Type B pancreatic cell (in vitro differentiated cells): ENCODE results near the gene MAFF. TPM values are rescaled to one million over a fixed set of nuclear protein-coding genes. Genes with fewer than 3 reads are reported as not detected.
"Not testable (repeated sequence)": the region's sequence is repeated elsewhere in the genome, so short reads cannot be mapped to it uniquely, and the experiment has no call there.

ENCODE experiments used
- DNase-seq: peaks from one replicate; pipeline ENCODE4 v3.0.0; 2021; ENCODE audit warnings: mixed read lengths; ENCODE audit not compliant: unreplicated experiment; ENCODE audit errors: extremely low spot score
- H3K27ac Mint-ChIP-seq: 2 replicates; pipeline ENCODE4 v1.8.0; 2021; ENCODE audit warnings: mild to moderate bottlenecking, mixed read lengths
- H3K27me3 Mint-ChIP-seq: 2 replicates; pipeline ENCODE4 v1.8.0; 2021; ENCODE audit warnings: mixed read lengths
- H3K36me3 Mint-ChIP-seq: 2 replicates; pipeline ENCODE4 v1.8.0; 2021; ENCODE audit warnings: mixed read lengths
- H3K4me1 Mint-ChIP-seq: one replicate; pipeline ENCODE4 v1.8.0; 2021; ENCODE audit warnings: mixed read lengths; ENCODE audit not compliant: unreplicated experiment
- H3K4me3 Mint-ChIP-seq: 2 replicates; pipeline ENCODE4 v1.8.0; 2021; ENCODE audit warnings: mild to moderate bottlenecking, mixed read lengths
- H3K9me3 Mint-ChIP-seq: 2 replicates; pipeline ENCODE4 v1.8.0; 2021; ENCODE audit warnings: mixed read lengths
- total RNA-seq: library from RNA; stranded (reverse); gene quantifications from 2 replicates; pipeline ENCODE4 v1.2.1, GENCODE V29; 2021; ENCODE audit warnings: low replicate concordance
- TF ChIP-seq, protein P1 (sequence below): fragments of 200-600 bp; sonication (generic); conservative IDR thresholded peaks from 2 replicates; pipeline ENCODE4 v1.5.0; 2021; ENCODE audit warnings: antibody characterized with exemption, mild to moderate bottlenecking

MAFF gene
- total RNA-seq, 1 donor from 2014 or later: 14.6 TPM

DNA sequence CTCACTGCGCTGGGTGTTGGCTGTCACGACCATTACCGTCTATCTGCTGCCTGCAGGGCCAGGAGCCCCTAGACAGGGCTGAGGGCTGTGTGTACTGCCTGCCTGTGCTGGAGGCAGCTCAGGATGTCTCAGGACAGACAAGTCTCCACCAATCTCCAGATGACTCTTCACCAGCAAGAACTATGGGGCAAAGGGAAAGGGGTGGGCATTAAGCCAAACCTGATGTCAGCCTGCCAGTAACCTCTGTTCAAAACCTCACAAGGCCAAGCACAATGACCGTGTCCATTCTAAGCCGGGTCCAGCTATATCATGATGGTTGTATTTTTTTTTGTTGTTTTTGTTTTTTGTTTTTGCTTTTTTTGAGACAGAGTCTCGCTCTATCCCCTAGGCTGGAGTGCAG, 31.6 kb downstream of the MAFF start:
- TF ChIP-seq, protein P1, sequence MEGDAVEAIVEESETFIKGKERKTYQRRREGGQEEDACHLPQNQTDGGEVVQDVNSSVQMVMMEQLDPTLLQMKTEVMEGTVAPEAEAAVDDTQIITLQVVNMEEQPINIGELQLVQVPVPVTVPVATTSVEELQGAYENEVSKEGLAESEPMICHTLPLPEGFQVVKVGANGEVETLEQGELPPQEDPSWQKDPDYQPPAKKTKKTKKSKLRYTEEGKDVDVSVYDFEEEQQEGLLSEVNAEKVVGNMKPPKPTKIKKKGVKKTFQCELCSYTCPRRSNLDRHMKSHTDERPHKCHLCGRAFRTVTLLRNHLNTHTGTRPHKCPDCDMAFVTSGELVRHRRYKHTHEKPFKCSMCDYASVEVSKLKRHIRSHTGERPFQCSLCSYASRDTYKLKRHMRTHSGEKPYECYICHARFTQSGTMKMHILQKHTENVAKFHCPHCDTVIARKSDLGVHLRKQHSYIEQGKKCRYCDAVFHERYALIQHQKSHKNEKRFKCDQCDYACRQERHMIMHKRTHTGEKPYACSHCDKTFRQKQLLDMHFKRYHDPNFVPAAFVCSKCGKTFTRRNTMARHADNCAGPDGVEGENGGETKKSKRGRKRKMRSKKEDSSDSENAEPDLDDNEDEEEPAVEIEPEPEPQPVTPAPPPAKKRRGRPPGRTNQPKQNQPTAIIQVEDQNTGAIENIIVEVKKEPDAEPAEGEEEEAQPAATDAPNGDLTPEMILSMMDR: no peak
- no peak for DNase-seq
- peaks cover 26% of the 10 kb centered on the region for H3K36me3 Mint-ChIP-seq
- H3K9me3 Mint-ChIP-seq: no peaks in the 10 kb centered on the region
- H3K27me3 Mint-ChIP-seq: no peaks in the 10 kb centered on the region
- H3K27ac Mint-ChIP-seq: peak overlapping the region; percentile 72
- no peak overlapping the region for H3K4me3 Mint-ChIP-seq
- H3K4me1 Mint-ChIP-seq: peaks cover 21% of the 10 kb centered on the region

GRCh38 chr22:38233856-38234255, 32.1 kb downstream of the MAFF start:
- not testable (repeated sequence) for DNase-seq, H3K27ac Mint-ChIP-seq, H3K27me3 Mint-ChIP-seq, H3K9me3 Mint-ChIP-seq, H3K4me3 Mint-ChIP-seq
- Mint-ChIP-seq H3K4me1 (peaks cover 20% of the 10 kb centered on the region), H3K36me3 (peaks cover 22% of the 10 kb centered on the region)

- H3K27ac Mint-ChIP-seq: peak overlapping the region; percentile 54
- no peaks in the 10 kb centered on the region for H3K9me3 Mint-ChIP-seq
- no peak overlapping the region for H3K4me3 Mint-ChIP-seq
- DNase-seq: no peak
- peaks cover 26% of the 10 kb centered on the region for H3K36me3 Mint-ChIP-seq
- peaks cover 30% of the 10 kb centered on the region for H3K4me1 Mint-ChIP-seq
- H3K27me3 Mint-ChIP-seq: no peaks in the 10 kb centered on the region
- TF ChIP-seq, protein P1: no peak
These were observed 33.6 kb downstream of the MAFF start for GRCh38 chr22:38235240-38235850.

GRCh38 chr22:38236786-38237185, 35.0 kb downstream of the MAFF start:
- Mint-ChIP-seq H3K9me3 (no peaks in the 10 kb centered on the region), H3K27me3 (no peaks in the 10 kb centered on the region), H3K4me1 (peaks cover 38% of the 10 kb centered on the region), H3K4me3 (peak overlapping the region; percentile 61), H3K27ac (peak overlapping the region; percentile 91), H3K36me3 (peaks cover 24% of the 10 kb centered on the region)
- TF ChIP-seq, protein P1: no peak
- no peak for DNase-seq

GRCh38 chr22:38238519-38239071, 36.8 kb downstream of the MAFF start:
- Mint-ChIP-seq H3K36me3 (peaks cover 26% of the 10 kb centered on the region), H3K27me3 (no peaks in the 10 kb centered on the region), H3K4me1 (peaks cover 40% of the 10 kb centered on the region)

GRCh38 chr22:38239101-38239761, 37.4 kb downstream of the MAFF start:
- no peaks in the 10 kb centered on the region for H3K9me3 Mint-ChIP-seq
- peaks cover 46% of the 10 kb centered on the region for H3K4me1 Mint-ChIP-seq
- peak overlapping the region; percentile 74 for H3K4me3 Mint-ChIP-seq
- TF ChIP-seq, protein P1: no peak
- peaks cover 26% of the 10 kb centered on the region for H3K36me3 Mint-ChIP-seq
- H3K27me3 Mint-ChIP-seq: no peaks in the 10 kb centered on the region
- peak overlapping the region; percentile 84 for H3K27ac Mint-ChIP-seq
- DNase-seq: no peak

More at GRCh38 chr22:38238519-38239071, 36.8 kb downstream of the MAFF start:
- no peak for DNase-seq
- Mint-ChIP-seq H3K4me3 (no peak overlapping the region), H3K9me3 (no peaks in the 10 kb centered on the region), H3K27ac (peak overlapping the region; percentile 84)
- TF ChIP-seq, protein P1: no peak
